OCI-LY3 (cell line): Measurements from ENCODE around the gene PHF21B.

Experiments used
- H2AFZ ChIP-seq: fragments of 200-600, 300-600 bp; shearing (Covaris generic); 2 replicates; pipeline ENCODE4 v1.6.0; 2014; ENCODE audit warnings: antibody characterized with exemption, low read depth, low read length
- H3K27ac ChIP-seq: fragments of 200-600, 300-600 bp; sonication (generic); 2 replicates; pipeline ENCODE4 v1.5.1; 2014; ENCODE audit warnings: mild to moderate bottlenecking, low read length, moderate library complexity, mixed read lengths
- H3K27me3 ChIP-seq: fragments of 200-600, 300-600 bp; sonication (generic); 2 replicates; pipeline ENCODE4 v1.6.1; 2014; ENCODE audit warnings: low read depth, low read length, mixed read lengths
- H3K36me3 ChIP-seq: fragments of 200-600, 300-600 bp; sonication (generic); replicated peaks from 2 replicates; pipeline ENCODE3; 2014; ENCODE audit warnings: low read depth, low read length, mixed read lengths
- H3K4me1 ChIP-seq: fragments of 300-600, 200-600 bp; sonication (generic); 2 replicates; pipeline ENCODE4 v1.6.1; 2014; ENCODE audit warnings: low read length, mixed read lengths
- H3K4me2 ChIP-seq: fragments of 200-600, 300-600 bp; sonication (generic); 2 replicates; pipeline ENCODE4 v1.6.1; 2014; ENCODE audit warnings: low read length, mixed read lengths
- H3K4me3 ChIP-seq: fragments of 300-600, 200-600 bp; sonication (generic); 2 replicates; pipeline ENCODE4 v1.5.1; 2014; ENCODE audit warnings: antibody characterized with exemption, mild to moderate bottlenecking, low read length, moderate library complexity
- H3K79me2 ChIP-seq: fragments of 300-600, 200-600 bp; shearing (Covaris generic); 2 replicates; pipeline ENCODE4 v1.6.1; 2014; ENCODE audit warnings: mild to moderate bottlenecking, low read length, mixed read lengths
- H3K9ac ChIP-seq: fragments of 300-600, 200-600 bp; shearing (Covaris generic); 2 replicates; pipeline ENCODE4 v1.6.0; 2014; ENCODE audit warnings: mild to moderate bottlenecking, low read length, moderate library complexity
- H3K9me3 ChIP-seq: fragments of 200-600, 300-600 bp; shearing (Covaris generic); 2 replicates; pipeline ENCODE4 v1.6.1; 2014; ENCODE audit warnings: low read length, mixed read lengths; ENCODE audit not compliant: insufficient read depth
- H4K20me1 ChIP-seq: fragments of 200-600, 300-600 bp; sonication (generic); 2 replicates; pipeline ENCODE4 v1.6.1; 2016; ENCODE audit warnings: low read length, mixed read lengths; ENCODE audit not compliant: insufficient read depth
- CTCF ChIP-seq: fragments of 200-600, 300-600 bp; sonication (generic); IDR thresholded peaks from 2 replicates; pipeline ENCODE4 v1.5.1; 2014; ENCODE audit warnings: antibody characterized with exemption, low read length, low read depth
- EZH2phosphoT487 ChIP-seq: fragments of 200-600 bp; shearing (Covaris generic); IDR thresholded peaks from 2 replicates; pipeline ENCODE4 v1.6.1; 2018; ENCODE audit warnings: antibody characterized with exemption, mixed run types, low read depth

PHF21B gene

DNA sequence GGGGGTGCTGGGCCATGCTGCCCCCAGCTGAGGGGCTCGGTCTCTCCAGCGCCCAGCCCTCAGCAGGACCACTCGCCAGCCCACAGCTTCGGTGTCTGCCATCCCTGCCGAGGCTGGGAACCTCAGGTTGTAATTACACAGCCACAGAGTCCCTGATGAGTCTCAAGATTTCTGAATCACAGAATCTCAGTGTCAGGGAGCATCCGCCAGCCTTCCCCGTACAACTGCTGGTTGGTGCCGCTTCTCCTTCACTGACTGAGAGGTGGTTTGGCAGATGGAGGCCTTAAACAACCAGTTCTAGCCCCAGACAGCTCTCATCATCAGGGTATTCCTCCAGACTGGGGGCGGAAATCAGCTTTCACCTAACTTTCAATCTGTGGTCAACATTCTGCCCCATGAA lies 13.7 kb downstream of the PHF21B start:
- H3K4me2 ChIP-seq = no peak overlapping the region
- H2AFZ ChIP-seq = no peak overlapping the region
- no peak for TF ChIP-seq EZH2phosphoT487
- no peak for TF ChIP-seq CTCF
- H3K4me3 ChIP-seq = no peak overlapping the region
- H3K9me3 ChIP-seq = no peaks in the 10 kb centered on the region
- H3K27me3 ChIP-seq = no peaks in the 10 kb centered on the region
- peaks cover 92% of the 10 kb centered on the region for H3K79me2 ChIP-seq
- no peak overlapping the region for H3K9ac ChIP-seq
- no peaks in the 10 kb centered on the region for H3K4me1 ChIP-seq
- no peak overlapping the region for H3K27ac ChIP-seq
- H3K36me3 ChIP-seq = no peaks in the 10 kb centered on the region
- H4K20me1 ChIP-seq = peaks cover 60% of the 10 kb centered on the region

DNA sequence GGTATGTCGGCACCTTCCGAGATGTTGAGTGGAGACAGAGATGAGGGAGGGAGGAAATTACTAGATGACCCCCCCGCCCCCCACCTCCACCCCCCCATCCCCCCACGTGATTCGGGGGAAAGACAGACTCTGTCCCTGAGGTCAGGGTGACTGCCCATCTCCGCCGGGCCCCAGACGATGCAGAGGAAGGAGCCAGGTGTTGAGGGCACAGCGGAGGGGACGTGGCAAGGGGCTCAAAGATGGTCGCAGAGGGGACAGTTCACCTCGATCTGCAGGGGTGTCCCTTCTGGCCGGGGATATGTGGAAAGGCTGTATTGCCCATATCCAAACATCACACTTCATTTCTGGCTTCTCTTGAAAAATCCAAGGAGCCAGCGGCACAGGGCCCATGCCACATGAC lies 14.1 kb downstream of the PHF21B start:
- Histone ChIP-seq H3K79me2 (peaks cover 91% of the 10 kb centered on the region), H3K4me1 (no peaks in the 10 kb centered on the region), H3K27ac (no peak overlapping the region), H3K4me3 (no peak overlapping the region), H4K20me1 (peaks cover 64% of the 10 kb centered on the region), H3K27me3 (no peaks in the 10 kb centered on the region), H3K9ac (no peak overlapping the region), H2AFZ (no peak overlapping the region), H3K4me2 (no peak overlapping the region), H3K36me3 (no peaks in the 10 kb centered on the region), H3K9me3 (no peaks in the 10 kb centered on the region)
- TF ChIP-seq EZH2phosphoT487 (no peak), CTCF (no peak)

DNA sequence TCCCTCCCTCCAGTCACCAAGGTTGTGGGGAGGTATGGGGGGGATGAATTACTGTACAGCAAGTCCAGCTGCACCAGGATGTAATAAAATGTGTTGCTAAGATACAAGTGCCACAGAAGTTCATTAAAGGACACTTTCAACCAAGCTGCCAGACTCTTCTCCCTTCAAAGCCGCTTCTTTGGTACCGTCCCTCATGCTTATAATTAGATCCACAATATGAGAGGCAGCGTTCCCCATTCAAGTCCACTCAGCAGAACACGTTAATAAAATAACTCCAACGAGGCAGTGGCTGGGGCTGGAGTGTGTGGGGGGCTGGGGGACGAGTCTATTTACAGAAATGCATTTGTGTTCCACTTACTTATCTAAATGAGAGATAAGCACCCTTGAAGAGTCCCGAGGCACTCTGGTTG lies 14.7 kb downstream of the PHF21B start:
- peaks cover 91% of the 10 kb centered on the region for H3K79me2 ChIP-seq
- no peak for TF ChIP-seq CTCF
- TF ChIP-seq EZH2phosphoT487 = no peak
- H3K4me2 ChIP-seq = no peak overlapping the region
- H3K9me3 ChIP-seq = no peaks in the 10 kb centered on the region
- no peaks in the 10 kb centered on the region for H3K27me3 ChIP-seq
- H2AFZ ChIP-seq = no peak overlapping the region
- H3K4me1 ChIP-seq = no peaks in the 10 kb centered on the region
- no peak overlapping the region for H3K27ac ChIP-seq
- no peaks in the 10 kb centered on the region for H3K36me3 ChIP-seq
- no peak overlapping the region for H3K4me3 ChIP-seq
- peaks cover 69% of the 10 kb centered on the region for H4K20me1 ChIP-seq
- H3K9ac ChIP-seq = no peak overlapping the region

DNA sequence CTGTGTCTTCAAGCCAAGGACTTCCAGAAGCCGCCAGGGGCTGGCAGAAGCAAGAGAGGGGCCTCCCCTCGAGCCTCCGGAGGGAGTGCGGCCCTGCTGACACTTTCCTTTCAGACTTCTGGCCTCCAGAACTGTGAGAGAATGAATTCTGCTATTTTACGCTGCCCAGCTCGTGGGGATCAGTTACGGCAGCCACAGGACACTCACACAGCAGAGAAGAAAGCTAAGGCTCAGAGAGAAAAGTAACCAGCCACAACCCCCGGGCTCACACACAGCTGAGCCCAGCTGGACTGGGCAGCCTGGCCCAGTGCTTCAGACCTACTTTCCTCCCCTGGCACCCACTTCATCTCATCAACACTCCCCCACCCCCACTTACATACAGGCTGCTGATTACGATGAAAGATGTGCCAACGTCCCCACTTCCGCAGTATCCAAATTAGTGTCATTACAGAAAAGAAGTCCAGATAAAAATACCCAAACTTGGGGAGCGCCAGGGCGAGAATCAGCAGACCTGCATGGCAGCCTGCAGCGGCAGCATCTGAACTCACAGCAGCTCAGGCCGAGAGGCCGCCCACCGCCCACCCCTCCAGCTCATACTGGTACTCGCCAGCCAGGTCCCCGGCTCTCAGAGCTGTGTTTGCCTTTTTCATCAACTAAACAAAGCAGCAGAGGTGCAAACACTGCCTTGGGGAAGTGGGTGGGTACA lies 15.3 kb downstream of the PHF21B start:
- H4K20me1 ChIP-seq = peaks cover 73% of the 10 kb centered on the region
- no peak overlapping the region for H3K4me2 ChIP-seq

More for the DNA sequence above, 15.3 kb downstream of the PHF21B start:
- H3K27me3 ChIP-seq = no peaks in the 10 kb centered on the region
- H3K79me2 ChIP-seq = peaks cover 89% of the 10 kb centered on the region
- H3K4me1 ChIP-seq = no peaks in the 10 kb centered on the region
- H3K36me3 ChIP-seq = no peaks in the 10 kb centered on the region
- H2AFZ ChIP-seq = no peak overlapping the region
- H3K9ac ChIP-seq = no peak overlapping the region
- TF ChIP-seq EZH2phosphoT487 (no peak), CTCF (no peak)
- H3K27ac ChIP-seq = no peak overlapping the region
- H3K9me3 ChIP-seq = no peaks in the 10 kb centered on the region
- no peak overlapping the region for H3K4me3 ChIP-seq
